Stimulated activated CD4-positive, alpha-beta T cell treated with anti-CD3 and anti-CD28 coated beads, Interleukin-1b, Interleukin-23, amount 100 ng/mL, for 24 hours (primary cell): ENCODE data around the gene NDUFB8.

Source experiments
- DNase-seq, 4 experiments: peaks; one replicate each; pipeline ENCODE4 v3.0.0-alpha.2; 2020; ENCODE audit warnings: low read depth in 4 of 4, low spot score in 1 of 4

Gene NDUFB8

GRCh38 chr10:100537475-100537874, 7.8 kb upstream of the NDUFB8 start:
- no peak for DNase-seq

GRCh38 chr10:100535715-100536353, 6.2 kb upstream of the NDUFB8 start, which contains the start of gene HIF1AN:
TSS of gene HIF1AN (plus strand) at chr10:100535943. CDS start at chr10:100535959, 16 bp downstream.
- peak; percentile 57 to 77 (median 76) for DNase-seq

- DNase-seq: no peak
Observed at GRCh38 chr10:100535338-100535714, 5.7 kb upstream of the NDUFB8 start.

GRCh38 chr10:100534726-100535125, 5.1 kb upstream of the NDUFB8 start:
- DNase-seq: no peak

GRCh38 chr10:100531761-100532160, 2.1 kb upstream of the NDUFB8 start:
- no peak for DNase-seq

GRCh38 chr10:100528921-100529474, 673 bp downstream of the NDUFB8 start:
- no peak for DNase-seq

GRCh38 chr10:100528123-100528886, 1.4 kb downstream of the NDUFB8 start:
- no peak for DNase-seq

GRCh38 chr10:100524638-100525037, 5.0 kb downstream of the NDUFB8 start:
- no peak for DNase-seq

- DNase-seq: no peak
Observed at GRCh38 chr10:100524206-100524605, 5.5 kb downstream of the NDUFB8 start.

- DNase-seq: no peak
Observed at GRCh38 chr10:100522945-100523344, 6.7 kb downstream of the NDUFB8 start.

- DNase-seq: no peak
Observed at GRCh38 chr10:100522107-100522801, 7.4 kb downstream of the NDUFB8 start.

- DNase-seq: no peak
Observed at GRCh38 chr10:100520811-100521210, 8.9 kb downstream of the NDUFB8 start.

- DNase-seq: no peak
Observed at GRCh38 chr10:100519311-100520051, 10.2 kb downstream of the NDUFB8 start, which contains the start of gene SEC31B. TSS of gene SEC31B (minus strand) at chr10:100519861. CDS start at chr10:100516952, 2,909 bp downstream.

GRCh38 chr10:100518761-100519241, 10.9 kb downstream of the NDUFB8 start:
- DNase-seq: peak in 2 of 4 experiments; percentile 40 to 43

GRCh38 chr10:100516847-100517246, 12.8 kb downstream of the NDUFB8 start:
- no peak for DNase-seq

- no peak for DNase-seq
Observed at GRCh38 chr10:100515612-100516011, 14.1 kb downstream of the NDUFB8 start.

GRCh38 chr10:100510533-100511308, 18.9 kb downstream of the NDUFB8 start:
- peak in 1 of 4 experiments; percentile 37 for DNase-seq

- no peak for DNase-seq
Observed at GRCh38 chr10:100509241-100509840, 20.3 kb downstream of the NDUFB8 start.

- DNase-seq: no peak
Observed at GRCh38 chr10:100508691-100509150, 20.9 kb downstream of the NDUFB8 start.
